Body of pancreas (tissue), 4 donors: ENCODE measurements around the gene THSD7B. TPM values are rescaled to one million over a fixed set of nuclear protein-coding genes. Genes with fewer than 3 reads are reported as not detected.

Experiments used
- ATAC-seq: fragments of 150-250 bp; one replicate; pipeline ENCODE4 v1.9.1; 2016
- DNase-seq, 4 donors: peaks; one replicate each; pipeline ENCODE4 v3.0.0-alpha.2; 2019
- H3K27ac ChIP-seq, 4 donors: fragments of 200-600 bp; sonication (generic); 1 replicate in 3 of 4; 2 replicates in 1 of 4; pipeline versions ENCODE4 v1.5.1 to v1.6.1; 2016 to 2019; ENCODE audit warnings: mild to moderate bottlenecking in 1 of 4, mixed read lengths in 1 of 4, moderate library complexity in 1 of 4
- H3K27me3 ChIP-seq, 2 donors: fragments of 200-600 bp; sonication (generic); one replicate each; pipeline ENCODE4 v1.6.0; 2016; ENCODE audit warnings: mild to moderate bottlenecking in 1 of 2
- H3K36me3 ChIP-seq, 2 donors: fragments of 200-600 bp; sonication (generic); replicated peaks in 1 of 2; 2 replicates each; pipeline ENCODE4 v1.5.1; 2016; ENCODE audit warnings: low read depth in 2 of 2; ENCODE audit not compliant: insufficient read depth in 1 of 2
- H3K4me1 ChIP-seq: fragments of 200-600 bp; sonication (generic); one replicate; pipeline ENCODE4 v1.6.0; 2016
- H3K4me3 ChIP-seq, 2 donors: fragments of 200-600 bp; sonication (generic); 1 replicate in 1 of 2; 2 replicates in 1 of 2; pipeline ENCODE4 v1.5.1; 2016 to 2019
- H3K9me3 ChIP-seq, 3 donors: fragments of 200-600 bp; sonication (generic); 1 replicate in 2 of 3; 2 replicates in 1 of 3; pipeline ENCODE4 v1.5.1; 2016
- POLR2A ChIP-seq, 3 donors: fragments of 450-650 bp; IDR thresholded peaks; one replicate each; pipeline ENCODE4 v1.6.1; 2016; ENCODE audit warnings: antibody characterized with exemption in 3 of 3, mild to moderate bottlenecking in 2 of 3
- WGBS, 2 donors: methylation state at CpG; one replicate each; pipeline ENCODE4 v1.1.5; 2017; 5-methylcytosine and 5-hydroxymethylcytosine counted together
- intact Hi-C: fragments of 100-400 bp; cut with DNase I; formaldehyde crosslinking; loops from one replicate; pipeline ENCODE4 v1.15.1; 2023
- total RNA-seq, 2 donors: library from RNA; depleted of rRNA; stranded (reverse); fragments of >200 nt; gene quantifications; one replicate each; pipeline ENCODE4 v1.1.0, GENCODE V29; 2016
- TF ChIP-seq, protein P1 (sequence below), 7 experiments: fragments of 450-650 bp in 4 of 7; fragments of 200-600 bp in 3 of 7; sonication (generic) in 3 of 7; IDR thresholded peaks; one replicate each; pipeline ENCODE4 v1.5.1; 2016 to 2019; ENCODE audit warnings: antibody characterized with exemption in 7 of 7

The THSD7B gene
- total RNA-seq, 2 donors from 2014 or later = 0.26 to 0.33 TPM

DNA sequence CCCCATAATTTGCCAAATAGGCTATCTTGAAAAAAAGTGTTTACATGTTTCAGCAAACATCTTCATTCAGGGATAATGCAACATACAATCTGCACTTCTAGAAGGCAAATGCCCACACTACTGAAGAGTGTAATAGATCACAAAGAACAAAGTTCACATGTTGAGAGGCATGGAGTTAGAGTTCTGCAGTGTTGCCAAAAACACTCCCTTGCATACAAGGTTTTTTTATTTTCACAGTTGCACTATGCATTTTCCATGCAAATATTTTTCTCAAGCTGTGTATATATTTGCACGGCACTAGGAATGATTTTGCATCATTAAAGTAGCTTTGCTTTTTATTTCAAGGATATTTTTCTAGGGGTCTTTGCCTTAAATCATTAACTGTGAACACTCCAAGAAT is 409.9 kb downstream of the THSD7B start:
- Histone ChIP-seq H3K27ac (no peak overlapping the region), H3K36me3 (no peaks in the 10 kb centered on the region), H3K9me3 (no peaks in the 10 kb centered on the region), H3K4me1 (no peaks in the 10 kb centered on the region), H3K27me3 (no peaks in the 10 kb centered on the region), H3K4me3 (no peak overlapping the region)
- no peak for DNase-seq
- WGBS, 2 donors = 17 to 30% methylated on average over 1 of the region's 1 CpG
- intact Hi-C loops = no loop called here
- no peak for ATAC-seq
- TF ChIP-seq POLR2A (IDR thresholded peaks at IDR 0.05) = no peak
- TF ChIP-seq, protein P1, sequence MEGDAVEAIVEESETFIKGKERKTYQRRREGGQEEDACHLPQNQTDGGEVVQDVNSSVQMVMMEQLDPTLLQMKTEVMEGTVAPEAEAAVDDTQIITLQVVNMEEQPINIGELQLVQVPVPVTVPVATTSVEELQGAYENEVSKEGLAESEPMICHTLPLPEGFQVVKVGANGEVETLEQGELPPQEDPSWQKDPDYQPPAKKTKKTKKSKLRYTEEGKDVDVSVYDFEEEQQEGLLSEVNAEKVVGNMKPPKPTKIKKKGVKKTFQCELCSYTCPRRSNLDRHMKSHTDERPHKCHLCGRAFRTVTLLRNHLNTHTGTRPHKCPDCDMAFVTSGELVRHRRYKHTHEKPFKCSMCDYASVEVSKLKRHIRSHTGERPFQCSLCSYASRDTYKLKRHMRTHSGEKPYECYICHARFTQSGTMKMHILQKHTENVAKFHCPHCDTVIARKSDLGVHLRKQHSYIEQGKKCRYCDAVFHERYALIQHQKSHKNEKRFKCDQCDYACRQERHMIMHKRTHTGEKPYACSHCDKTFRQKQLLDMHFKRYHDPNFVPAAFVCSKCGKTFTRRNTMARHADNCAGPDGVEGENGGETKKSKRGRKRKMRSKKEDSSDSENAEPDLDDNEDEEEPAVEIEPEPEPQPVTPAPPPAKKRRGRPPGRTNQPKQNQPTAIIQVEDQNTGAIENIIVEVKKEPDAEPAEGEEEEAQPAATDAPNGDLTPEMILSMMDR (IDR thresholded peaks at IDR 0.05) = no peak

DNA sequence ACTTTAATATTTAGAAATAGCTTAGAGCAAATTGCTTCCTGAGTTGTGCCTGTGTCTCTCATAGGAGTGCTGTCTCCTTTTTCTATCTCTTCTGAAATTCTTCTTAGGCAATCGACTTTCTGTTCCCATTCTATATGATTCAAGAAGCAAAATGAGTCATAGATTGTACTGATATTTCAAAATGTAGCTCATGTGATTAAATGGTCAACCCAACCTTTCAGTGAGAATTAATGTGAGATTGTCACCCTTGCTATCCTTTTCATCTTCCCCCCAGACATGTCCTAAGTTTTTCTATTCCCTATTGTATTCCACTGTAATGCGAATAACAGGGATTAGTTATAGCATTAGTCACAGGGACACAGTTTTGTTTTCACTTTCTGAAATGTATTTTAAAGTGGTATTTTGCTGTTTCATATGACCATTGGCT is 413.6 kb downstream of the THSD7B start:
- Histone ChIP-seq H3K27ac (no peak overlapping the region), H3K9me3 (no peaks in the 10 kb centered on the region), H3K4me1 (no peaks in the 10 kb centered on the region), H3K36me3 (no peaks in the 10 kb centered on the region), H3K27me3 (no peaks in the 10 kb centered on the region), H3K4me3 (no peak overlapping the region)
- DNase-seq (no peak), ATAC-seq (no peak)
- intact Hi-C loops = no loop called here
- TF ChIP-seq POLR2A (IDR thresholded peaks at IDR 0.05) = no peak
- TF ChIP-seq, protein P1 (IDR thresholded peaks at IDR 0.05) = no peak
- 44 to 55% methylated on average over 2 of the region's 2 CpGs for whole genome bisulfite sequencing, 2 donors

DNA sequence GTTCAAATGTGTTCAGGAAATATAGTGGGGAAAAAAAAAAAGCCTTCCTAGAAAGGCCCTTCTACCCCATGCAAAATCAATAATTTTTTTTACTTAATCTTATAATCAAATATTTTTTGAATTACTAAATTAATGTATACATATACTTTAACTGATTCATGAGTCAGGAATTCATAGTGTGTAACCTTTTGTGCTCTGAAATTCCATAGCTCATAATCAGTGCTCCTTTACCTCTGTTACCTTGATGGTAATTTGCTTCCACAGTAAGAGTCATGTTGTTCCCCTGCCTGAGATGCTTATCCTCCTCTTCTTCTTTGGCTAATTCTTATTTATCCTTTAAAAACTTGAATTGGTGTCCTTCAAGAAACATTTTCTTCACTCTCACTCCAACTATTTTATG is 414.2 kb downstream of the THSD7B start:
- no peaks in the 10 kb centered on the region for H3K4me1 ChIP-seq
- H3K27ac ChIP-seq = no peak overlapping the region
- H3K4me3 ChIP-seq = no peak overlapping the region
- H3K9me3 ChIP-seq = no peaks in the 10 kb centered on the region
- no peak for ATAC-seq
- DNase-seq = no peak
- H3K27me3 ChIP-seq = no peaks in the 10 kb centered on the region
- no peaks in the 10 kb centered on the region for H3K36me3 ChIP-seq
- TF ChIP-seq POLR2A (IDR thresholded peaks at IDR 0.05) = no peak
- TF ChIP-seq, protein P1 (IDR thresholded peaks at IDR 0.05) = no peak
- intact Hi-C loops = no loop called here

DNA sequence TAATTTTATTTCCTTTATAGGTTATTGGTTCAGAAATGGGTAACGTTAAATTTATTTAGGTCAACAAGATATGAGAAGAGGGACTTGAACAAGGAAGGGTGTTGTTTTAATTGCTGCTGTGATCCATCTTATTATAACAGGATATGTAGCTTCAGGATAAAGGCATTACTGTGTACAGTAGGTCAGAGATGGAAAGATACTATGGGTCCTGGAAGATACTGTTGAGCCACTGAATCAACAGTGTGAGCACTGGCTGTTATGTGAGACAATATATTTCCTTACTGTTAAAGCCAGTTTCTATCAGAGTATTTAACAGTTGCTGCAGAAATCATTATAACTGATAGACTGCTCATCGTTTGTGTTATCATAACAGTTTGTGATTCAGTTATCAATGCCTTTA is 414.7 kb downstream of the THSD7B start:
- TF ChIP-seq POLR2A (IDR thresholded peaks at IDR 0.05) = no peak
- TF ChIP-seq, protein P1 (IDR thresholded peaks at IDR 0.05) = no peak
- Histone ChIP-seq H3K4me1 (no peaks in the 10 kb centered on the region), H3K27me3 (no peaks in the 10 kb centered on the region), H3K27ac (no peak overlapping the region), H3K9me3 (no peaks in the 10 kb centered on the region), H3K4me3 (no peak overlapping the region), H3K36me3 (no peaks in the 10 kb centered on the region)
- intact Hi-C loops = no loop called here
- ATAC-seq = no peak
- WGBS, 2 donors = 41 to 44% methylated on average over 2 of the region's 2 CpGs
- no peak for DNase-seq

DNA sequence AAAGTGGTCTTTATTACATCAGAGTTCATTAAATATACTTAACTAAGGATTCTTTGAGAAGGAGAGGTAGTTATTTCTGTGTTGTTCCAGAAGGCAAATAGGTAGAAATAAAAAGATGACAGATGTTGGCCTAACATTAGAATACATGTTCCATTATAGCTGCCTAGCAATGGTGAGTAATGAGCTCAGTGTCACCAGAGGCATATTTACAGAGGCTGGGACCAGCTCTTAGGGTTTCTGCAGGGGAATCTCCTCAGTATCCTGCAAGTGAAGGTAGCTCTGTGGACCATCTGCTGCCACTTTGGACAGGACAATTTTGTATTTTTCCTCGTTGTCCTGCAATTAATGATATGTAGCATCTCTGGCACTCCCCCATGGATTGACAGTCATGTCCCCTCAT is 416.0 kb downstream of the THSD7B start:
- 57 to 68% methylated on average over 1 of the region's 1 CpG for WGBS, 2 donors
- no peak overlapping the region for H3K4me3 ChIP-seq
- no peaks in the 10 kb centered on the region for H3K27me3 ChIP-seq
- no peak for ATAC-seq
- TF ChIP-seq, protein P1 (IDR thresholded peaks at IDR 0.05) = no peak
- TF ChIP-seq POLR2A (IDR thresholded peaks at IDR 0.05) = no peak
- H3K27ac ChIP-seq = no peak overlapping the region
- intact Hi-C loops = no loop called here
- DNase-seq = no peak
- no peaks in the 10 kb centered on the region for H3K4me1 ChIP-seq
- H3K36me3 ChIP-seq = no peaks in the 10 kb centered on the region
- no peaks in the 10 kb centered on the region for H3K9me3 ChIP-seq
